Naive B cell (primary cell): ENCODE data around the gene SLC25A23. TPM values are rescaled to one million over a fixed set of nuclear protein-coding genes. Genes with fewer than 3 reads are reported as not detected.

Source experiments
- ATAC-seq, 2 donors: fragments of 150-1000 bp; cut with Tn5 transposase; 2 replicates each; pipeline ENCODE4 v1.10.0; 2021; ENCODE audit warnings: low read depth in 2 of 2, mild to moderate bottlenecking in 2 of 2, moderate library complexity in 2 of 2
- DNase-seq: peaks from one replicate; pipeline ENCODE4 v3.0.0; 2022
- H3K27ac Mint-ChIP-seq, 6 donors: one replicate each; pipeline ENCODE4 v1.8.0; 2020 to 2022; ENCODE audit warnings: mild to moderate bottlenecking in 6 of 6, mixed read lengths in 6 of 6, moderate library complexity in 5 of 6, inconsistent platforms in 2 of 6
- H3K27me3 Mint-ChIP-seq, 3 donors: one replicate each; pipeline ENCODE4 v1.8.0; 2021 to 2022; ENCODE audit warnings: mixed read lengths in 3 of 3, mild to moderate bottlenecking in 1 of 3
- H3K36me3 Mint-ChIP-seq, 2 donors: one replicate each; pipeline ENCODE4 v1.8.0; 2020 to 2022; ENCODE audit warnings: mixed read lengths in 2 of 2, inconsistent platforms in 1 of 2, mild to moderate bottlenecking in 1 of 2
- H3K4me1 Mint-ChIP-seq, 3 donors: one replicate each; pipeline ENCODE4 v1.8.0; 2020 to 2022; ENCODE audit warnings: mixed read lengths in 3 of 3, inconsistent platforms in 1 of 3, mild to moderate bottlenecking in 1 of 3, moderate library complexity in 1 of 3
- H3K4me3 Mint-ChIP-seq, 8 donors: one replicate each; pipeline ENCODE4 v1.8.0; 2020 to 2022; ENCODE audit warnings: mild to moderate bottlenecking in 8 of 8, mixed read lengths in 8 of 8, moderate library complexity in 8 of 8, inconsistent platforms in 2 of 8
- H3K9me3 Mint-ChIP-seq, 7 donors: one replicate each; pipeline ENCODE4 v1.8.0; 2020 to 2022; ENCODE audit warnings: mixed read lengths in 7 of 7, mild to moderate bottlenecking in 5 of 7, inconsistent platforms in 2 of 7, moderate library complexity in 1 of 7
- polyA plus RNA-seq, 6 donors: library from polyadenylated mRNA; unstranded; fragments of 300-500 nt; fragmentation: Illumina TruSeq; gene quantifications; one replicate each; pipeline ENCODE4 v1.2.3, GENCODE V29; 2021; ENCODE audit warnings: low read depth in 6 of 6

Gene SLC25A23
- polyA plus RNA-seq, 6 donors from 2014 or later, result 1.4 to 5.0 (median 3.2) TPM

GRCh38 chr19:6392221-6393073 lies 67.1 kb downstream of the SLC25A23 start:
- peaks cover 0 to 3% (median 0%) of the 10 kb centered on the region in 7 donors for H3K9me3 Mint-ChIP-seq
- H3K4me1 Mint-ChIP-seq, result peaks cover 20 to 29% (median 29%) of the 10 kb centered on the region in 3 donors
- H3K27me3 Mint-ChIP-seq, result no peaks in the 10 kb centered on the region
- H3K36me3 Mint-ChIP-seq, result peaks cover 0 to 7% of the 10 kb centered on the region in 2 donors
- ATAC-seq (peak; percentile 8 to 20), DNase-seq (no peak)
- peak overlapping the region; percentile 89 to 98 (median 96) for H3K4me3 Mint-ChIP-seq
- H3K27ac Mint-ChIP-seq, result peak overlapping the region; percentile 91 to 99 (median 99)

Other genes starting within 250 kb of the SLC25A23 start
- gene MLLT1, start 179.8 kb downstream of the SLC25A23 start, polyA plus RNA-seq, result 1 to 10 TPM in 4 of 6 donors, under 1 TPM in 2; 0.43 to 1.7 (median 1.3) TPM
- gene ACER1, start 126.2 kb downstream of the SLC25A23 start, polyA plus RNA-seq, result not detected
- gene CLPP, start 98.3 kb downstream of the SLC25A23 start, polyA plus RNA-seq, result 100 to 1,000 TPM in 3 of 6 donors, 10 to 100 TPM in 3; 86.7 to 145 (median 102) TPM
- gene ALKBH7, start 87.0 kb downstream of the SLC25A23 start, polyA plus RNA-seq, result 10 to 100 TPM; 52.8 to 77.4 (median 70.5) TPM
- under 1 TPM; 0.35 to 0.56 (median 0.49) TPM for gene PSPN, start 83.9 kb downstream of the SLC25A23 start, polyA plus RNA-seq
- 10 to 100 TPM in 5 of 6 donors, 1 to 10 TPM in 1; 2.5 to 22.7 (median 18.1) TPM for gene GTF2F1, start 66.6 kb downstream of the SLC25A23 start, polyA plus RNA-seq
- gene KHSRP, start 35.0 kb downstream of the SLC25A23 start, polyA plus RNA-seq, result 10 to 100 TPM; 12.1 to 26.3 (median 20.6) TPM
- gene SLC25A41, start 26.0 kb downstream of the SLC25A23 start, polyA plus RNA-seq, result not detected
- 1 to 10 TPM in 1 of 6 donors, under 1 TPM in 1, not detected in 4; 0.88 to 1.6 TPM for gene CRB3, start 4.5 kb upstream of the SLC25A23 start, polyA plus RNA-seq
- 10 to 100 TPM; 36.5 to 72.3 (median 39.3) TPM for gene DENND1C, start 22.0 kb upstream of the SLC25A23 start, polyA plus RNA-seq
- 1 to 10 TPM in 5 of 6 donors, under 1 TPM in 1; 0.89 to 5.9 (median 2.3) TPM for gene TUBB4A, start 42.5 kb upstream of the SLC25A23 start, polyA plus RNA-seq
- 1 to 10 TPM in 3 of 6 donors, under 1 TPM in 3; 0.67 to 6.7 (median 1.1) TPM for gene TNFSF9, start 71.2 kb upstream of the SLC25A23 start, polyA plus RNA-seq
- gene CD70, start 131.4 kb upstream of the SLC25A23 start, polyA plus RNA-seq, result 1 to 10 TPM in 2 of 6 donors, under 1 TPM in 1, not detected in 3; 0.64 to 2.2 (median 1.7) TPM
- under 1 TPM in 1 of 6 donors, not detected in 5; 0.29 TPM for gene TNFSF14, start 210.4 kb upstream of the SLC25A23 start, polyA plus RNA-seq